Measurements from ENCODE around the gene UPF3B.
"Not testable (repeated sequence)": the region's sequence is repeated elsewhere in the genome, so short reads cannot be mapped to it uniquely, and the experiment has no call there.

UPF3B gene

DNA sequence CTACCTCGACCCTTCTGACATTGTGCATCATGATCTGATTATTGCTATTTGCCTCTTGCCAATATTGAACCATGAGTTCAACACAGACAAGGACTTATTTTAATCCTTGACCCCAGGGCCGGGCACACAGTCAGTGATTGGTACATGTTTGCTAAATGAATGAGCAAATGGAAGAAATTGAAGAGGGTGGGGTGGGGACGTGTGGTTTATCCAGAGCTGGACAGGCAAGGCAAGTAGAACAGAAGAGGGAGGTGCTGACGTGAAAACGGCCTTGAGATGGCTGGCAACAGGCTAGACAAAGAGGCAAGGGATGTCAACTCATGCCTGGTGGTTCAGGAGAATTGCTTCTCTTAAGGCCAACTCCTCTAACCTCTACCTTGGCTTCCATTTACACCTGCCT is 28.5 kb downstream of the UPF3B start:
- DNase-seq, result not testable (repeated sequence)

- peak; percentile 83 for DNase-seq
These were observed 31.1 kb downstream of the UPF3B start for GRCh38 chrX:119821703-119822102.

GRCh38 chrX:119817130-119817690 is 35.6 kb downstream of the UPF3B start:
- DNase-seq, result no peak

- no peak for DNase-seq
These were observed 36.5 kb downstream of the UPF3B start for GRCh38 chrX:119816300-119816699.

GRCh38 chrX:119809185-119809666 is 43.5 kb downstream of the UPF3B start:
- DNase-seq, result no peak

DNA sequence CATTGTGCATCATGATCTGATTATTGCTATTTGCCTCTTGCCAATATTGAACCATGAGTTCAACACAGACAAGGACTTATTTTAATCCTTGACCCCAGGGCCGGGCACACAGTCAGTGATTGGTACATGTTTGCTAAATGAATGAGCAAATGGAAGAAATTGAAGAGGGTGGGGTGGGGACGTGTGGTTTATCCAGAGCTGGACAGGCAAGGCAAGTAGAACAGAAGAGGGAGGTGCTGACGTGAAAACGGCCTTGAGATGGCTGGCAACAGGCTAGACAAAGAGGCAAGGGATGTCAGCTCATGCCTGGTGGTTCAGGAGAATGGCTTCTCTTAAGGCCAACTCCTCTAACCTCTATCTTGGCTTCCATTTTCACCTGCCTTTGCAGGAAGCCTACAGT is 44.3 kb downstream of the UPF3B start:
- not testable (repeated sequence) for DNase-seq

DNA sequence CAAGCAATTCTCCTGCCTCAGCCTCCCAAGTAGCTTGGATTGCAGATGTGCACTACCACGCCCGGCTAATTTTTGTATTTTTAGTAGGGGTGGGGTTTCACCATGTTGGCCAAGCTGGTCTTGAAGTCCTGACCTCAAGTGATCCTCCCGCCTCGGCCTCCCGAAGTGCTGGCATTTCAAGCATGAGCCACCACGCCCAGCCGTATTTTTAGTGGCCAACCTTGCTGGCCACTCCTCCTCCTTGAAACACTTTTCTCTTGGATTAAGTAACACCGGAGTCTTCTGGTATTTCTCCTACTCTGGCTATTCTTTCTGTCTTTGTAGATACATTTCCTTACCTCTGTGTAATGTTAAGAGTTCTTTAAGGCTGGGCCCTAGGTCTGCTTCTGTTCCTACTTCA is 50.2 kb downstream of the UPF3B start:
- no peak for DNase-seq

DNA sequence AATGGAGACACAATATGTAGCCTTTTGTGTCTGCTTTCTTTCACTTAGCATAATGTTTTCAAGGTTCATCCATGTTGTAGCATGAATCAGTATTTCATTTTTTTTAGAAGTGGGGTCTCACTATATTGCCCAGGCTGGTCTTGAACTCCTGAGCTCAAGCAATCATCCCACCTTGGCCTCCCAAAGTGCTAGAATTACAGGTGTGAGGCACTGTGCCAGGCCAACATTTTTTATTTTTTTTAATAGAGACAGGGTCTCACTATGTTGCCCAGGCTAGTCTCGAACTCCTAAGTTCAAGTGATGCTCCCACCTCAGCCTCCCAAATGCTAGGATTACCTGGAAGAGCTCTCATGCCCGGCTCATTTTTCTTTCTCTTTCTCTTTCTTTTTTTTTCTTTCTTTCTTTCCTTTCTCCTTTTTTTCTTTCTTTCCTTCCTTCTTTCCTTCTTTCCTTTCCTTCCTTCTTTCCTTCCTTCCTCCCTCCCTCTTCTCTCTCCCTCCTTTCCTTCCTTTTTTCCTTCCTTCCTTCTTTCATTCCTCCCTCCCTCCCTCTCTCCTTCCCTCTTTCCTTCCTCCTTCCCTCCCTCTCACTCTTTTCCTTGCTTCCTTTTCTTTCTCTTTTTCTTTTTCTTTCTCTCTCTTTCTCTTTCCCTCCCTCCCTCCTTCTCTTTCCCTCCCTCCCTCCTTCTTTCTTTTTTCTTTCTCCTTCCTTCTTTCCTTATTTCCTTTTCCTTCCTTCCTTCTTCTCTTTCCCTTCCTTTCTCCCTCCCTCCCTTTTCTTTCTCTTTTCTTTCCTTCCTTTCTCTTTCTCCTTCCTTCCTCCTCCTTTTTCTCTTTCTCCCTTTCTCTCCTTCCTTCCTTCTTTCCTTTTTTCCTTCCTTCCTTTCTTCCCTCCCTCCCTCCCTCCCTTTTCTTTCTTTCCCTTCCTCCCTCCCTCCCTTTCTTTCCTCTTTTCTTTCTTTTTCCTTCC is 51.2 kb downstream of the UPF3B start:
- no peak for DNase-seq

DNA sequence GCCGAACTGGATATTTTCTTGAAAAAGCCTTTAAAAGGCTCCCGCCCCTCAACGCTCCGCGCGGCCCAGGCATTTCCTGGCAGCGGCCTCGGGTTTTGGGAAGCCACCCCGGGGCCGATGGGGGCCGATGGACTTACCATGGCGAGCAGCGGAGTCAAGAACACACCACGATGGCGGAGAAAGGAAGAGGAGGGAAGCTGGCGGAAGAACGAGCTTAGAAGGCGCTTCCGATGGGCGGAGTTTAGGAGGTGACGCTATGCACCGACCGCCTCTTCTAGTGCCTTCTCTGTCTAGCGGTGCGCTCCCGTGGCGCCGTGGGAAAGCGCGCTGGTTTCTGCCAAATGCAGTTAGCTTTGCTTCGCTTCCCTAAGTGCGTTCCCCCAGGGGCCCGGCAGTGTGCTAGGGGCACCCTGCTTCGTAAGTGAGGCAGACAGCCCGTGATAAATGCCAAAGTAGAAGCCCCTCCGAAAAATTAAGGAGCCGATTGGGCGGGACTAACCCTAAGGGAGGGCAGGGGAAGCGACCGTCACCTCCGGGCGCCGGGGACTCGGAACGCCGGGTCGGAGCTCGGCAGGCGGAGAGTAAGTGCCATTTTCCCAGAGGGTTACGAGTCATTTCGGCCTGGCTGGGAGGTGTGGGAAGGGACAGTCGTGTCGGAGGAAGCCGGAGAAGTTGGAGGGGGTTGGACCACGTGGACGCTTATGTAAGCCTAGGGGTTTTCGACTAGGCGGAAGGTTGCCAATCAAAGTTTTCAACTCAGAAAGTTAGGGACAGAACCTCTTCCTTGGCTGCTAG is 61.1 kb downstream of the UPF3B start, which contains the start of gene RPL39:
RPL39 (minus strand) TSS at position 194 of the 795 bp plus-strand sequence; CDS start at position 140, 54 bp downstream.
- DNase-seq, result peak; percentile 96

- peak; percentile 64 for DNase-seq
These were observed 61.8 kb downstream of the UPF3B start for GRCh38 chrX:119790977-119791436.

- peak; percentile 64 for DNase-seq
These were observed 67.9 kb downstream of the UPF3B start for GRCh38 chrX:119784747-119785446.
